HCT116 (cell line): Measurements from ENCODE around the gene HIP1. TPM values are rescaled to one million over a fixed set of nuclear protein-coding genes. Genes with fewer than 3 reads are reported as not detected.

Experiments
- ATAC-seq: fragments of 200-7000 bp; cut with Tn5 transposase; 2 replicates; pipeline ENCODE4 v1.9.1; 2020; ENCODE audit warnings: mild to moderate bottlenecking, moderate library complexity
- BruUV-seq: library from RNA; stranded (reverse); fragments of 400-500 nt; replicated peaks from 2 replicates; lab custom pipeline; 2021; lab: Mats Ljungman, UMichigan
- CTCF ChIA-PET: fragments of 300-600 bp; sonication (Branson Sonifier 250); formaldehyde crosslinking; loops from one replicate; lab custom pipeline; 2021; ENCODE audit warnings: antibody characterized with exemption; lab: Charles Lee
- POLR2A ChIA-PET: fragments of 300-600, 350-600 bp; sonication (Branson Sonifier 250); formaldehyde crosslinking; loops from one replicate; lab custom pipeline; 2021; ENCODE audit warnings: antibody characterized with exemption; lab: Charles Lee
- RAD21 ChIA-PET, 2 experiments: fragments of 300-600 bp; sonication (Branson Sonifier 250); formaldehyde crosslinking; loops; one replicate each; lab custom pipeline; 2023; ENCODE audit warnings: low total read pairs in 2 of 2; ENCODE audit not compliant: uncharacterized antibody in 2 of 2, unreplicated experiment in 2 of 2, low non-redundant PET in 1 of 2; lab: Charles Lee
- DNase-seq: peaks from one replicate; pipeline ENCODE4 v3.0.0-alpha.2; 2010; ENCODE audit warnings: low read depth, low spot score
- H2AFZ ChIP-seq: fragments of 200-600 bp; shearing (Covaris generic), sonication (generic); 2 replicates; pipeline ENCODE4 v1.6.1; 2017; ENCODE audit warnings: low read depth, mixed run types, mixed read lengths, antibody characterized with exemption, low read length; ENCODE audit not compliant: poor library complexity, severe bottlenecking
- H3K27ac ChIP-seq: 2 replicates; pipeline ENCODE4 v1.5.1; 2012; ENCODE audit warnings: low read depth, low read length
- H3K27me3 ChIP-seq: fragments of 200-600 bp; sonication (generic); 2 replicates; pipeline ENCODE4 v1.6.1; 2016; ENCODE audit warnings: mixed run types, low read length, mixed read lengths; ENCODE audit not compliant: insufficient read depth
- H3K36me3 ChIP-seq, 2 experiments: fragments of 200-500 bp in 1 of 2; fragments of 200-600 bp in 1 of 2; sonication (Bioruptor generic) in 1 of 2; sonication (generic) in 1 of 2; 2 replicates each; pipeline versions ENCODE4 v1.5.1 to v1.6.1; 2014 to 2016; ENCODE audit warnings: low read length in 2 of 2, inconsistent platforms in 1 of 2, mixed read lengths in 1 of 2, mixed run types in 1 of 2; ENCODE audit not compliant: insufficient read depth in 2 of 2, control insufficient read depth in 1 of 2
- H3K4me1 ChIP-seq, 2 experiments: fragments of 200-600 bp in 1 of 2; sonication (generic) in 1 of 2; 2 replicates each; pipeline versions ENCODE4 v1.5.1 to v1.6.1; 2012 to 2017; ENCODE audit warnings: low read length in 2 of 2, inconsistent platforms in 1 of 2, mild to moderate bottlenecking in 1 of 2, mixed read lengths in 1 of 2, mixed run types in 1 of 2, moderate library complexity in 1 of 2; ENCODE audit not compliant: insufficient read depth in 2 of 2, control insufficient read depth in 1 of 2
- H3K4me2 ChIP-seq: fragments of 200-600 bp; sonication (generic); 2 replicates; pipeline ENCODE4 v1.6.1; 2017; ENCODE audit warnings: mixed run types, low read length, mixed read lengths
- H3K4me3 ChIP-seq, 2 experiments: fragments of 200-600 bp in 1 of 2; sonication (generic) in 1 of 2; replicated peaks in 1 of 2; 2 replicates each; pipeline ENCODE4 v1.5.1; 2011 to 2016; ENCODE audit warnings: low read length in 2 of 2, control low read depth in 1 of 2, low read depth in 1 of 2, mild to moderate bottlenecking in 1 of 2, mixed read lengths in 1 of 2, mixed run types in 1 of 2
- H3K79me2 ChIP-seq: fragments of 200-600 bp; sonication (generic); 2 replicates; pipeline ENCODE4 v1.6.1; 2017; ENCODE audit warnings: mild to moderate bottlenecking, mixed run types, low read length, moderate library complexity, mixed read lengths; ENCODE audit not compliant: insufficient read depth
- H3K9ac ChIP-seq: fragments of 200-600 bp; sonication (generic); 2 replicates; pipeline ENCODE4 v1.6.1; 2016; ENCODE audit warnings: low read length, mixed read lengths
- H3K9me2 ChIP-seq: fragments of 200-600 bp; sonication (generic), shearing (Covaris generic); 2 replicates; pipeline ENCODE4 v1.6.1; 2017; ENCODE audit warnings: mixed run types, mild to moderate bottlenecking, moderate library complexity; ENCODE audit not compliant: insufficient read depth
- H3K9me3 ChIP-seq, 2 experiments: fragments of 200-500 bp in 1 of 2; fragments of 200-600 bp in 1 of 2; sonication (Bioruptor generic) in 1 of 2; sonication (generic) in 1 of 2; 2 replicates each; pipeline ENCODE4 v1.6.1; 2014 to 2017; ENCODE audit warnings: low read length in 2 of 2, mixed read lengths in 2 of 2, inconsistent platforms in 1 of 2, low read depth in 1 of 2, mild to moderate bottlenecking in 1 of 2, mixed run types in 1 of 2, moderate library complexity in 1 of 2; ENCODE audit not compliant: control insufficient read depth in 1 of 2, insufficient read depth in 1 of 2
- H4K20me1 ChIP-seq: fragments of 200-600 bp; sonication (generic), shearing (Covaris generic); 2 replicates; pipeline ENCODE4 v1.6.1; 2017; ENCODE audit warnings: mixed run types, mild to moderate bottlenecking, moderate library complexity; ENCODE audit not compliant: insufficient read depth
- CBX3 ChIP-seq: IDR thresholded peaks from 2 replicates; pipeline ENCODE4 v1.6.1; 2012; ENCODE audit warnings: low read depth
- CTCF ChIP-seq, 3 experiments: fragments of 200-600 bp in 1 of 3; sonication (generic) in 1 of 3; IDR thresholded peaks in 2 of 3; conservative IDR thresholded peaks in 1 of 3; 2 replicates each; pipeline ENCODE4 v1.5.1; 2012 to 2017; ENCODE audit warnings: low read depth in 2 of 3, low read length in 2 of 3, antibody characterized with exemption in 1 of 3, borderline replicate concordance in 1 of 3, control low read depth in 1 of 3, mild to moderate bottlenecking in 1 of 3, mixed read lengths in 1 of 3, mixed run types in 1 of 3, moderate library complexity in 1 of 3; ENCODE audit not compliant: insufficient read depth in 1 of 3
- FOSL1 ChIP-seq: IDR thresholded peaks from 2 replicates; pipeline ENCODE4 v1.6.1; 2012; ENCODE audit warnings: low read depth
- JUND ChIP-seq: IDR thresholded peaks from 2 replicates; pipeline ENCODE4 v1.6.1; 2012
- POLR2A ChIP-seq: IDR thresholded peaks from 2 replicates; pipeline ENCODE4 v1.7.0; 2011; ENCODE audit warnings: borderline replicate concordance; ENCODE audit not compliant: insufficient read depth, insufficient read length; ENCODE audit errors: extremely low read depth
- RAD21 ChIP-seq: IDR thresholded peaks from 2 replicates; pipeline ENCODE4 v1.6.1; 2012; ENCODE audit warnings: low read depth, mild to moderate bottlenecking
- REST ChIP-seq: IDR thresholded peaks from 2 replicates; pipeline ENCODE4 v1.6.1; 2012; ENCODE audit warnings: low read depth
- SP1 ChIP-seq: IDR thresholded peaks from 2 replicates; pipeline ENCODE4 v1.6.1; 2012; ENCODE audit warnings: low read depth
- SRF ChIP-seq: IDR thresholded peaks from 2 replicates; pipeline ENCODE4 v1.6.1; 2012; ENCODE audit warnings: low read depth
- YY1 ChIP-seq: IDR thresholded peaks from 2 replicates; pipeline ENCODE4 v1.6.1; 2011; ENCODE audit warnings: low read length, low read depth, moderate library complexity, mild to moderate bottlenecking; ENCODE audit not compliant: insufficient replicate concordance; ENCODE audit errors: extremely low read depth
- intact Hi-C: fragments of 100-400 bp; cut with micrococcal nuclease; formaldehyde crosslinking; loops from 2 replicates; pipeline ENCODE4 v1.10.0; 2022
- total RNA-seq: library from RNA; stranded (reverse); gene quantifications from one replicate; pipeline ENCODE4 v1.2.1, GENCODE V29; 2021; ENCODE audit not compliant: unreplicated experiment

The HIP1 gene
- total RNA-seq, 1 experiment from 2014 or later = 22.1 TPM

GRCh38 chr7:75650062-75650461, 88.7 kb downstream of the HIP1 start:
- POLR2A ChIA-PET = no interaction called here
- Histone ChIP-seq H4K20me1 (no peaks in the 10 kb centered on the region), H2AFZ (no peak overlapping the region), H3K4me3 (no peak overlapping the region), H3K9ac (no peak overlapping the region), H3K27me3 (no peaks in the 10 kb centered on the region), H3K9me3 (no peaks in the 10 kb centered on the region), H3K36me3 (no peaks in the 10 kb centered on the region), H3K4me1 (peaks cover 20 to 27% of the 10 kb centered on the region in 2 experiments), H3K9me2 (no peaks in the 10 kb centered on the region), H3K79me2 (no peaks in the 10 kb centered on the region), H3K27ac (peak overlapping the region; percentile 59), H3K4me2 (peak overlapping the region; percentile 28)
- CTCF ChIA-PET = interaction anchor here (0.6 to 1.3 kb wide), 2 partner anchors 102 to 112 kb away, joined by 3 to 5 read pairs; no protein-coding TSS in a partner anchor
- ATAC-seq (peak; percentile 57), DNase-seq (no peak)
- TF ChIP-seq SRF (no peak), REST (no peak), CTCF (IDR thresholded peaks at IDR 0.05 in 2 of 3, conservative IDR thresholded peaks at IDR 0.05 in 1 of 3; ENCODE audit: borderline replicate concordance in 1 of 3, insufficient read depth in 1 of 3, low read depth in 2 of 3, low read length in 2 of 3) (no peak), JUND (no peak), CBX3 (no peak), YY1 (no peak), POLR2A (no peak), SP1 (no peak), FOSL1 (no peak), RAD21 (no peak)
- no TSS peak for BruUV-seq
- intact Hi-C loops = no loop called here
- RAD21 ChIA-PET = no interaction called here
